Measurements from ENCODE around the gene MEIS2.
A peak's percentile ranks its signal among the peaks of the same experiment; 100 is the strongest.

MEIS2 gene

GRCh38 chr15:36970522-36970921 is 129.8 kb downstream of the MEIS2 start (continued):
- TF ChIP-seq TSHZ1 (tag by site-specific recombination; IDR thresholded peaks at IDR 0.05; ENCODE audit: borderline replicate concordance) (peak; percentile 82), HOXC10 (CRISPR knock-in tag; IDR thresholded peaks at IDR 0.05) (no peak), PRDM10 (tag by site-specific recombination; IDR thresholded peaks at IDR 0.05) (peak; percentile 53), ZNF24 (tag by site-specific recombination; IDR thresholded peaks at IDR 0.05) (peak; percentile 80), ZNF664 (tag by site-specific recombination; IDR thresholded peaks at IDR 0.05) (0 out of 2 replicates have a peak, but pooled peaks have one; percentile 60), ZNF221 (tag by site-specific recombination; IDR thresholded peaks at IDR 0.05; ENCODE audit: borderline replicate concordance) (no peak), ZBTB8A (tag by site-specific recombination; IDR thresholded peaks at IDR 0.05) (peak; percentile 46), ZNF585B (tag by site-specific recombination; IDR thresholded peaks at IDR 0.05) (no peak), ZNF155 (tag by site-specific recombination; IDR thresholded peaks at IDR 0.05) (no peak), ZSCAN18 (tag by site-specific recombination; IDR thresholded peaks at IDR 0.05) (no peak), ZNF37A (tag by site-specific recombination; IDR thresholded peaks at IDR 0.05) (no peak), ZFP3 (tag by site-specific recombination; IDR thresholded peaks at IDR 0.05; ENCODE audit: low read depth) (no peak), REST (tag by site-specific recombination; IDR thresholded peaks at IDR 0.05) (no peak), ZNF76 (tag by site-specific recombination; IDR thresholded peaks at IDR 0.05; ENCODE audit: borderline replicate concordance, low read depth) (no peak), ZNF529 (tag by site-specific recombination; IDR thresholded peaks at IDR 0.05; ENCODE audit: insufficient replicate concordance) (no peak), ZNF324 (tag by site-specific recombination; IDR thresholded peaks at IDR 0.05) (0 out of 2 replicates have a peak, but pooled peaks have one; percentile 57)
- TF ChIP-seq, protein P1, sequence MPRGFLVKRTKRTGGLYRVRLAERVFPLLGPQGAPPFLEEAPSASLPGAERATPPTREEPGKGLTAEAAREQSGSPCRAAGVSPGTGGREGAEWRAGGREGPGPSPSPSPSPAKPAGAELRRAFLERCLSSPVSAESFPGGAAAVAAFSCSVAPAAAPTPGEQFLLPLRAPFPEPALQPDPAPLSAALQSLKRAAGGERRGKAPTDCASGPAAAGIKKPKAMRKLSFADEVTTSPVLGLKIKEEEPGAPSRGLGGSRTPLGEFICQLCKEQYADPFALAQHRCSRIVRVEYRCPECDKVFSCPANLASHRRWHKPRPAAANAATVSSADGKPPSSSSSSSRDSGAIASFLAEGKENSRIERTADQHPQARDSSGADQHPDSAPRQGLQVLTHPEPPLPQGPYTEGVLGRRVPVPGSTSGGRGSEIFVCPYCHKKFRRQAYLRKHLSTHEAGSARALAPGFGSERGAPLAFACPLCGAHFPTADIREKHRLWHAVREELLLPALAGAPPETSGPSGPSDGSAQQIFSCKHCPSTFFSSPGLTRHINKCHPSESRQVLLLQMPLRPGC (tag by site-specific recombination; IDR thresholded peaks at IDR 0.05): peak; percentile 73; the same call in 1 of the 2 replicates
- TF ChIP-seq, protein P2, sequence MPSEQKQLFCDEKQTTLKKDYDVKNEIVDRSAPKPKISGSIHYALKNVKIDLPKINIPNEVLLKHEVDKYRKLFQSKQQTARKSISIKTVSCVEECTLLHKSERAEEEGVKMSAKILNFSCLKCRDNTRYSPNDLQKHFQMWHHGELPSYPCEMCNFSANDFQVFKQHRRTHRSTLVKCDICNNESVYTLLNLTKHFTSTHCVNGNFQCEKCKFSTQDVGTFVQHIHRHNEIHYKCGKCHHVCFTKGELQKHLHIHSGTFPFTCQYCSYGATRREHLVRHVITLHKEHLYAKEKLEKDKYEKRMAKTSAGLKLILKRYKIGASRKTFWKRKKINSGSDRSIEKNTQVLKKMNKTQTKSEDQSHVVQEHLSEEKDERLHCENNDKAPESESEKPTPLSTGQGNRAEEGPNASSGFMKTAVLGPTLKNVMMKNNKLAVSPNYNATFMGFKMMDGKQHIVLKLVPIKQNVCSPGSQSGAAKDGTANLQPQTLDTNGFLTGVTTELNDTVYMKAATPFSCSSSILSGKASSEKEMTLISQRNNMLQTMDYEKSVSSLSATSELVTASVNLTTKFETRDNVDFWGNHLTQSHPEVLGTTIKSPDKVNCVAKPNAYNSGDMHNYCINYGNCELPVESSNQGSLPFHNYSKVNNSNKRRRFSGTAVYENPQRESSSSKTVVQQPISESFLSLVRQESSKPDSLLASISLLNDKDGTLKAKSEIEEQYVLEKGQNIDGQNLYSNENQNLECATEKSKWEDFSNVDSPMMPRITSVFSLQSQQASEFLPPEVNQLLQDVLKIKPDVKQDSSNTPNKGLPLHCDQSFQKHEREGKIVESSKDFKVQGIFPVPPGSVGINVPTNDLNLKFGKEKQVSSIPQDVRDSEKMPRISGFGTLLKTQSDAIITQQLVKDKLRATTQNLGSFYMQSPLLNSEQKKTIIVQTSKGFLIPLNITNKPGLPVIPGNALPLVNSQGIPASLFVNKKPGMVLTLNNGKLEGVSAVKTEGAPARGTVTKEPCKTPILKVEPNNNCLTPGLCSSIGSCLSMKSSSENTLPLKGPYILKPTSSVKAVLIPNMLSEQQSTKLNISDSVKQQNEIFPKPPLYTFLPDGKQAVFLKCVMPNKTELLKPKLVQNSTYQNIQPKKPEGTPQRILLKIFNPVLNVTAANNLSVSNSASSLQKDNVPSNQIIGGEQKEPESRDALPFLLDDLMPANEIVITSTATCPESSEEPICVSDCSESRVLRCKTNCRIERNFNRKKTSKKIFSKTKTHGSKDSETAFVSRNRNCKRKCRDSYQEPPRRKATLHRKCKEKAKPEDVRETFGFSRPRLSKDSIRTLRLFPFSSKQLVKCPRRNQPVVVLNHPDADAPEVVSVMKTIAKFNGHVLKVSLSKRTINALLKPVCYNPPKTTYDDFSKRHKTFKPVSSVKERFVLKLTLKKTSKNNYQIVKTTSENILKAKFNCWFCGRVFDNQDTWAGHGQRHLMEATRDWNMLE (tag by site-specific recombination; conservative IDR thresholded peaks at IDR 0.05; ENCODE audit: low read depth): peak; percentile 31; the same call in 1 of the 2 replicates
- TF ChIP-seq, protein P3, sequence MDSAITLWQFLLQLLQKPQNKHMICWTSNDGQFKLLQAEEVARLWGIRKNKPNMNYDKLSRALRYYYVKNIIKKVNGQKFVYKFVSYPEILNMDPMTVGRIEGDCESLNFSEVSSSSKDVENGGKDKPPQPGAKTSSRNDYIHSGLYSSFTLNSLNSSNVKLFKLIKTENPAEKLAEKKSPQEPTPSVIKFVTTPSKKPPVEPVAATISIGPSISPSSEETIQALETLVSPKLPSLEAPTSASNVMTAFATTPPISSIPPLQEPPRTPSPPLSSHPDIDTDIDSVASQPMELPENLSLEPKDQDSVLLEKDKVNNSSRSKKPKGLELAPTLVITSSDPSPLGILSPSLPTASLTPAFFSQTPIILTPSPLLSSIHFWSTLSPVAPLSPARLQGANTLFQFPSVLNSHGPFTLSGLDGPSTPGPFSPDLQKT (IDR thresholded peaks at IDR 0.05; ENCODE audit: borderline replicate concordance, low read depth, low read length): no peak

Measured in HEK293 (cell line).